B cell (primary cell): Measurements from ENCODE around the gene EXOC3L2.

ENCODE experiments used
- EZH2 ChIP-seq: IDR thresholded peaks from 2 replicates; pipeline ENCODE4 v1.6.1; 2012; ENCODE audit warnings: borderline replicate concordance, low read depth, mild to moderate bottlenecking, moderate library complexity, low read length; ENCODE audit not compliant: insufficient read depth, poor library complexity, severe bottlenecking
- TF ChIP-seq, protein P1 (sequence below): fragments of 200-600 bp; IDR thresholded peaks from one replicate; pipeline ENCODE4 v1.8.0; 2022; ENCODE audit warnings: antibody characterized with exemption, mild to moderate bottlenecking

DNA sequence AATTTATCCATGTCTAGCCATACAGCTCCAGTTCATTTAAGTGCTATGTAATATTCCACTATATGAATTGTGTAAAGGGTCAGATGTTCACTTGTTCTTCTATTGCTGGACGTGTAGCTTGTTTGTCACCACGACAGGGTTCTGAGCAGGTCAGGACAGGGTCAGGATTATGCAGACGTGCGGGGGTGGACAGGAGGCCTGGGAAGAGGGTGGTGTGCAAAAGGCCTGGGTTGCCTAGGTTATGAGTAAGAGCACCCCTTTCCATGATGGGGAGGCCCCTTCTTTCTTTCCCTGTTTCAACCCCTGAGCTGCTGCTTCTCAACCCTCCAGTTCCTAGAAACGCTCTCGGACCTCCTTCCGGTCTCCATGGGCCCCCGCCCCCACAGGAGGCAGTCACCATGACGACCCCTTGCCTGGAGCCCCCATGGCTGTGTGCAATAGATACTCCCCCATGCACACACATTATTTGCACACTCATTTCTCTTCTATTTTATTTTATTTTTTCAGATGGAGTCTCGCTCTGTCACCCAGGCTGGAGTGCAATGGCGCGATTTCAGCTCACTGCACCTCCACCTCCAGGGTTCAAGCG lies 2.0 kb downstream of the EXOC3L2 start:
- TF ChIP-seq, protein P1, sequence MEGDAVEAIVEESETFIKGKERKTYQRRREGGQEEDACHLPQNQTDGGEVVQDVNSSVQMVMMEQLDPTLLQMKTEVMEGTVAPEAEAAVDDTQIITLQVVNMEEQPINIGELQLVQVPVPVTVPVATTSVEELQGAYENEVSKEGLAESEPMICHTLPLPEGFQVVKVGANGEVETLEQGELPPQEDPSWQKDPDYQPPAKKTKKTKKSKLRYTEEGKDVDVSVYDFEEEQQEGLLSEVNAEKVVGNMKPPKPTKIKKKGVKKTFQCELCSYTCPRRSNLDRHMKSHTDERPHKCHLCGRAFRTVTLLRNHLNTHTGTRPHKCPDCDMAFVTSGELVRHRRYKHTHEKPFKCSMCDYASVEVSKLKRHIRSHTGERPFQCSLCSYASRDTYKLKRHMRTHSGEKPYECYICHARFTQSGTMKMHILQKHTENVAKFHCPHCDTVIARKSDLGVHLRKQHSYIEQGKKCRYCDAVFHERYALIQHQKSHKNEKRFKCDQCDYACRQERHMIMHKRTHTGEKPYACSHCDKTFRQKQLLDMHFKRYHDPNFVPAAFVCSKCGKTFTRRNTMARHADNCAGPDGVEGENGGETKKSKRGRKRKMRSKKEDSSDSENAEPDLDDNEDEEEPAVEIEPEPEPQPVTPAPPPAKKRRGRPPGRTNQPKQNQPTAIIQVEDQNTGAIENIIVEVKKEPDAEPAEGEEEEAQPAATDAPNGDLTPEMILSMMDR = no peak
- no peak for TF ChIP-seq EZH2
